C4-2B (cell line): Measurements from ENCODE around the gene PDXP.

Experiments
- CTCF ChIP-seq: fragments of 450-650 bp; conservative IDR thresholded peaks from 2 replicates; pipeline ENCODE4 v1.5.1; 2017; ENCODE audit warnings: mild to moderate bottlenecking
- ZFX ChIP-seq: fragments of 450-650 bp; IDR thresholded peaks from 2 replicates; pipeline ENCODE4 v1.6.1; 2017

- TF ChIP-seq CTCF (no peak), ZFX (no peak)
Observed at GRCh38 chr22:37627121-37627520, 31.4 kb upstream of the PDXP start.
